ENCODE data around the gene CFAP46.

Gene CFAP46

DNA sequence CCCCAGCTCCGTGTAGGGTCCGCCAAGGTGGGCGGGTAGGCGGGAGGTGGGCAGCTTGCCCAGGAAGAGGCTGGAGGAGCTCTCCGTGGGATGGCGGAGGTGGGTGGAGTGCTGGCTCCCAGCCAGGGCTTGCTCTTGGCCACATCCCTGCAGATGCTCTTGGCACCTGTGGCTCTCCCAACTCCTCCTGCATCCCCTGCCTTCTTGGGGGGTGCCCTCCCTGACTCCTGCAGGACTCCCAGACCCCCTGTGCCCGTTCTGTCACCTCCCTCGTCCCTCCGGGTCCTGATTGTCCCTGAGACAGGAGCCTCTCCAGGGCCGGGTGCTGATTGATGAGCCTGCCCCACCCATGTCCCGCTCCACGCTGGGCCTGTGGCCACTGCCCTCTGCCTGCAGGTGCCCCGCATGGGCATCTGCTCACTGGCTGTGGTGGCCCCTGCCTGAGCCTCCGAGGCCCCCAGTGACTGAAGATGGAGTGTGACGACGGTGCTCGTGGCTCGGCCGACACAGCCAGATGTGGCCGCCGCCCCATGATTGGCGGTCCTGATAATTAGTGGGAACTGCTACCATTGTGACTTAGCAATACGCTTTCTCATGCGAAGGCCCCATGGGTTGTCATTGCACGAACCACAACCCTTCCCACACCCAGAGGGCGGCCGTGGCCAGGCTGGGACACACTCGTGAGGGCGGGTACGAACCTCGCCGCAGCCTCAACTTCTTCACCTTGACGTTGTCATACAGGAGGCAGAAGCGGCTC, 23.6 kb downstream of the CFAP46 start:
- DNase-seq (ENCODE audit: extremely low read depth in 1 of 2, low read depth in 1 of 2), result no peak

- DNase-seq (ENCODE audit: extremely low read depth in 1 of 2, low read depth in 1 of 2), result no peak
These were observed 24.1 kb downstream of the CFAP46 start for GRCh38 chr10:132918264-132918616.

GRCh38 chr10:132916956-132917666, 25.3 kb downstream of the CFAP46 start:
- no peak for DNase-seq (ENCODE audit: extremely low read depth in 1 of 2, low read depth in 1 of 2)

- DNase-seq (ENCODE audit: extremely low read depth in 1 of 2, low read depth in 1 of 2), result no peak
These were observed 25.9 kb downstream of the CFAP46 start for GRCh38 chr10:132916421-132916841.

GRCh38 chr10:132915411-132915810, 27.0 kb downstream of the CFAP46 start:
- DNase-seq (ENCODE audit: extremely low read depth in 1 of 2, low read depth in 1 of 2), result no peak

- DNase-seq (ENCODE audit: extremely low read depth in 1 of 2, low read depth in 1 of 2), result no peak
These were observed 27.6 kb downstream of the CFAP46 start for GRCh38 chr10:132914732-132915131.

- no peak for DNase-seq (ENCODE audit: extremely low read depth in 1 of 2, low read depth in 1 of 2)
These were observed 28.7 kb downstream of the CFAP46 start for GRCh38 chr10:132913559-132914115.

GRCh38 chr10:132912713-132913558, 29.4 kb downstream of the CFAP46 start:
- DNase-seq (ENCODE audit: extremely low read depth in 1 of 2, low read depth in 1 of 2), result no peak

DNA sequence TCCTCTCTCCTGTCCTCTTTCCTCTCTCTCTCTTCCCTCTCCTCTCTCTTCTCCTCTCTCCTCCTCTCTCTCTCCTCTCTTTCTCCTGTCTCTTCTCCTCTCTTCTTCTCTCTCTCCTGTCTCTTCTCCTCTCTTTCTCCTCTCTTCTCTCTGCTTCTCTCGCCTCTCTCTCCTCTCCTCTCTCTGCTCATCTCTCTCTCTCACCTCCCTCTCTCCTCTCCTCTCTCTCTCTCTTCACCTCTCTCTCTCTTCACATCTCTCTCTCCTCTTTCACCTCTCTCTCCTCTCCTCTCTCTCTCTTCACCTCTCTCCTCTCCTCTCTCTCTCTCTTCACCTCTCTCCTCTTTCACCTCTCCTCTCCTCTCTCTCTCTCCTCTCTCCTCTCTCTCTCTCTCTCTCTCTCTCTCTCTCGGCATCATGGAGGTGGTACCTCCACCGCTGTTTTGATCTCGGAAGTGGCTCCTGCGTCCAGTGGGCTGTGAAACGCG, 30.1 kb downstream of the CFAP46 start:
- no peak for DNase-seq (ENCODE audit: extremely low read depth in 1 of 2, low read depth in 1 of 2)

GRCh38 chr10:132911786-132912097, 30.6 kb downstream of the CFAP46 start:
- DNase-seq (ENCODE audit: extremely low read depth in 1 of 2, low read depth in 1 of 2), result no peak

DNA sequence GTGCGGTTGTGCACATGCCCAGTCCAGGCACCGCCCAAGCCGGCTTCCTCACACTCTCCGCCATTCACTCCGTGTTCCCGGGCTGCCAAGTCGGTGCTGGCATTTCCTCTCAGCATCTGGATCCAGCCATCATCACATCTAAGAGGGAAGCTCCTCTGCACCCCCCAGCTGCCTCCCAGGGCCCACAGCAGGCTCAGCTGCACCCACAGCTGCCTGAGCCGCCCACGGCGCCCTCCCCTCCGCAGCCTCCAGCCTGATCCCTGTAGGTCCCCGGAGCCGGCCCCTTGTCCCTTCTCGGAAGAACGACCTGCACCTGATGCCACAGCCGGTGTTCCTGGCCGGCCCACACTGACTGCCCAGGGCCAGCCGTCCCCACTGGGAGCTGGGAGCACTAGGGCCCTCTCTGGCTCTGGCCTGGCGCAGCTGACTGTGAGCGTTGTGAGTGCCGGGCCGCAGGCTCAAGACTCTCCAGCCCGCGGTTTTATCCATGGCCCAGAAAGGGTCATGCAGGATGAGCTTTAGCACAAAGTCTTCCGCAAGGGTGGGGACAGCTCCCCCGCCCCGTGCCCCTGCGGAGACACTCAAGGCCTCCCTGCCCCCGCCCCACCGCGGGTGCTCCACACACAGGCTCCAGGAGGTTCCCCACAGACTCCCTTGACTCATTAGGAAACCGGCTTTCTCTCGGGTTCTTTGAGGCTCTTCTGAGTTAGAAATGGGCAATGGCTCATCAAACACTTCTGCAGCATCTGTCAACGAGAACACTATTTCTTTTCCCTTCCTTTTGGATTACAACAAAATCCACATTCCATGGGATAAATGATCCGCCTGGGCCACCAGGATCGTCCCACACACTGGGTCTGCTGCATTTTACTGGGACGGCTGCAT, 31.2 kb downstream of the CFAP46 start:
- no peak for DNase-seq (ENCODE audit: extremely low read depth in 1 of 2, low read depth in 1 of 2)

- DNase-seq (ENCODE audit: extremely low read depth in 1 of 2, low read depth in 1 of 2), result no peak
These were observed 32.0 kb downstream of the CFAP46 start for GRCh38 chr10:132910186-132910880.

GRCh38 chr10:132909491-132910071, 32.8 kb downstream of the CFAP46 start:
- DNase-seq (ENCODE audit: extremely low read depth in 1 of 2, low read depth in 1 of 2), result no peak

GRCh38 chr10:132908621-132909295, 33.6 kb downstream of the CFAP46 start:
- no peak for DNase-seq (ENCODE audit: extremely low read depth in 1 of 2, low read depth in 1 of 2)

- DNase-seq (ENCODE audit: extremely low read depth in 1 of 2, low read depth in 1 of 2), result no peak
These were observed 34.3 kb downstream of the CFAP46 start for GRCh38 chr10:132907821-132908620.

- no peak for DNase-seq (ENCODE audit: extremely low read depth in 1 of 2, low read depth in 1 of 2)
These were observed 35.5 kb downstream of the CFAP46 start for GRCh38 chr10:132906836-132907235.

DNA sequence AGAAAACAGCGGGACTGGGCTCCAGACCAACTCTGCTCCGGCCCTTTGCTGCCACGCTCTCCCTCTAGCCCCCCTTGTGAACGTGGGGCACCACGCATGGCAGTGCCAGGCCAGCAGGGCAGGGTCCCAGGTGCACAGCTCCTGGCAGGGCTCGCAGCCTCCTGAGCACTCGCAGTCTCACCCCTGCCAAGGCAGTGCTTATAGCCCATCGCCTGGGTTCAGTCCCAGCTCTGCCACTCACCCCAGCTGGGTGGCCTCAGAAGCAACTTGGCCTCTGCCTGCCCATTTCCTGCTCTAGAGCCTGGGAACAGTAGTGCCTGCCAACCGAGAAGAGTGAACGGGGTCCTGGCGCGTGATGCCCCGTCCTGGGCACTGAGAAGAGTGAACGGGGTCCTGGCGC, 36.3 kb downstream of the CFAP46 start:
- no peak for DNase-seq (ENCODE audit: extremely low read depth in 1 of 2, low read depth in 1 of 2)

GRCh38 chr10:132905661-132906060, 36.7 kb downstream of the CFAP46 start:
- DNase-seq (ENCODE audit: extremely low read depth in 1 of 2, low read depth in 1 of 2), result no peak

All from stimulated activated CD8-positive, alpha-beta memory T cell treated with anti-CD3 and anti-CD28 coated beads, Interleukin-7, amount 100 ng/mL, for 48 hours (primary cell).